ENCODE data around the gene HIBADH.
A peak's percentile ranks its signal among the peaks of the same experiment; 100 is the strongest.

Gene HIBADH

GRCh38 chr7:27703181-27703580 is 40.5 kb upstream of the HIBADH start:
- TF ChIP-seq CTCF (IDR thresholded peaks at IDR 0.05; ENCODE audit: low read length, missing control alignments): no peak
- H3K4me3 ChIP-seq (replicated peaks; ENCODE audit: low read depth, low read length): no peak overlapping the region
- DNase-seq (ENCODE audit: low read depth): no peak

- no peak overlapping the region for H3K4me3 ChIP-seq (replicated peaks; ENCODE audit: low read depth, low read length)
- no peak for DNase-seq (ENCODE audit: low read depth)
- no peak for TF ChIP-seq CTCF (IDR thresholded peaks at IDR 0.05; ENCODE audit: low read length, missing control alignments)
Observed at GRCh38 chr7:27700501-27700900, 37.8 kb upstream of the HIBADH start.

- no peak overlapping the region for H3K4me3 ChIP-seq (replicated peaks; ENCODE audit: low read depth, low read length)
- DNase-seq (ENCODE audit: low read depth): no peak
- no peak for TF ChIP-seq CTCF (IDR thresholded peaks at IDR 0.05; ENCODE audit: low read length, missing control alignments)
Observed at GRCh38 chr7:27699751-27700150, 37.1 kb upstream of the HIBADH start.

- DNase-seq (ENCODE audit: low read depth): no peak
- H3K4me3 ChIP-seq (replicated peaks; ENCODE audit: low read depth, low read length): no peak overlapping the region
- TF ChIP-seq CTCF (IDR thresholded peaks at IDR 0.05; ENCODE audit: low read length, missing control alignments): no peak
Observed at GRCh38 chr7:27697861-27698430, 35.3 kb upstream of the HIBADH start.

- no peak for TF ChIP-seq CTCF (IDR thresholded peaks at IDR 0.05; ENCODE audit: low read length, missing control alignments)
- no peak for DNase-seq (ENCODE audit: low read depth)
- no peak overlapping the region for H3K4me3 ChIP-seq (replicated peaks; ENCODE audit: low read depth, low read length)
Observed at GRCh38 chr7:27695096-27695495, 32.4 kb upstream of the HIBADH start.

GRCh38 chr7:27693794-27694193 is 31.1 kb upstream of the HIBADH start:
- no peak for TF ChIP-seq CTCF (IDR thresholded peaks at IDR 0.05; ENCODE audit: low read length, missing control alignments)
- no peak overlapping the region for H3K4me3 ChIP-seq (replicated peaks; ENCODE audit: low read depth, low read length)
- peak; percentile 42 for DNase-seq (ENCODE audit: low read depth)

GRCh38 chr7:27690649-27691048 is 28.0 kb upstream of the HIBADH start:
- no peak overlapping the region for H3K4me3 ChIP-seq (replicated peaks; ENCODE audit: low read depth, low read length)
- no peak for DNase-seq (ENCODE audit: low read depth)
- TF ChIP-seq CTCF (IDR thresholded peaks at IDR 0.05; ENCODE audit: low read length, missing control alignments): no peak
